ENCODE results near the gene SPACA7.

Gene SPACA7

DNA sequence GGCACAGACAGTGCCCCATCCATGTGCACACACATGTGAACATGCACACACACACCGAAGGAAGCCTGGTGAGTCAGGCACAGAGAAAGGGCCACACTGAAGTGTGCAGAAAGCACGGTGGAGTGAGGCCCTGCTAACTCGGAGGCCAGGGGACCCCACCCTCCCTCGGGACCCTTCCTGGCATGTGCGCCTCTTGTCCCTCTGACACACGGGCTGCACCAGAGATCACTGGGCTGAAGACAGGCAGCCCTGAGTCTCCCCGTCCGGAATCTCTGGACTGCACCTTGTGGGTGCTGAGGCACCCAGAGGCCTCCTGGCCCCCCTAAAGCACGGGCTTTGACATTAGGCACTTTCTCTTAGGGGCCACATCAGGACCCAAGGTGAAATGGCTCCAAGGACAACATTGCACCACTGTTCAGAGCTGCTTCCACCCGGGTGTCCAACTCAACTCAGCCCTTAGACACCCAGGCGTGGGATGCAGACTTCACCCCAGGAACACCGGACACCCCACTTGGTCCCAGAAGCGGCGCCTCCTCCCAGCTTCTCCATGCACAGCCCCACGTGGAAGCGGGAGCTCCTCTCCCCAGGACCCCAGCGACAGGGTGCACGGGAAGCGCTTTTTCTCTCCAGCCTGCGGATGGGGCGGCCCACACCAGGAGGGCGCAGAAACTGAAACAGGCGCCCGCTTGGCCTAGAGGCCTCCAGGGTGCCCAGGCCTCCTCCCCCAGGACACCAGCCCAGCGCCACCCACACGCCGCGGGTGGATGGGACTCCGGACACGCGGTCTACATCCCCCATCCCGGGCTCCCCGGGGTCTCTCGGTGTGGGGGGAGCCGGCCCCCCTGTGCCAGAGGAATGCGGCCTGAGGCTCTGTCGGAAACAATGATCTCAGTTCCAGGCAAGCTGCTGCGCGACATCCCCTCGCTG is 90.2 kb downstream of the SPACA7 start:
- FAIRE-seq: no peak

DNA sequence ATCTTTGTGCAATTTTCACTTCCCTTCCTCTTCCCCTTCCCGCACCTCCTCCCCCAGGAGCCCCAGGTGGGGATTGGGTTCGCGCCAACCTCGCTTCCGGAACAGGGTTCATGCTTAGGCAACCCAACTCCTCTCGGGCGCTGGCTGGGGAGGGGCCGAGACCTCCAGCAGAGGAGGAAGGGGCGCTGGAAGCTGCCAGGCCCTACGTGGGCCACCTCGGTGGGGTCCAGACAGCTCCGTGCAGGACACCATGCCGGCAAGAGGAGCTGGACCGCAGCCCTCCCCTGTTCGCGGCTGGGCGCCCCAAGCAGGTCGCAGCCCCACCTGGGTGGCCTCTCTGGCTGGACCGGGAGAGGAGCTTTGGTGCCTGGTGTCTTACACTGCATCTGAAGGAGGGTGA is 91.1 kb downstream of the SPACA7 start:
- no peak for FAIRE-seq

DNA sequence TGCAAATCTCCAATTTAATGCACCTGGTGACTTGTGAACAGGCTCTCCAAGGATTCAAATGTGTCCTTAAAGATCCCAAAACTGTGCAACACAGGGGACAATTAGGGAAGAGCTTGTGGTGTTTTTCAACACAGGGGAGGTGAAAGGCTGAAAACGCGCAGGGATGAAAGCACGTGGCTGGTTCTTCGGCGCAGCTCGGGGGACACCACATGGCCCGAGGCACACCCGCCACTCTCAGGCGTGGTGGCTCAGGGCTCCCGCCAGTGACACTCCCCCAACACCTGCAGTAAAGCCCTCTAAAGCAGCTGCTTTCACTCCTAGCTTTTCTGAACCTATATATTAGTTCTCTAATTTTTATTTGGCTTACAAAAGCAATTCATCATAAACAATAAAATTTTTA is 91.9 kb downstream of the SPACA7 start:
- FAIRE-seq: no peak

DNA sequence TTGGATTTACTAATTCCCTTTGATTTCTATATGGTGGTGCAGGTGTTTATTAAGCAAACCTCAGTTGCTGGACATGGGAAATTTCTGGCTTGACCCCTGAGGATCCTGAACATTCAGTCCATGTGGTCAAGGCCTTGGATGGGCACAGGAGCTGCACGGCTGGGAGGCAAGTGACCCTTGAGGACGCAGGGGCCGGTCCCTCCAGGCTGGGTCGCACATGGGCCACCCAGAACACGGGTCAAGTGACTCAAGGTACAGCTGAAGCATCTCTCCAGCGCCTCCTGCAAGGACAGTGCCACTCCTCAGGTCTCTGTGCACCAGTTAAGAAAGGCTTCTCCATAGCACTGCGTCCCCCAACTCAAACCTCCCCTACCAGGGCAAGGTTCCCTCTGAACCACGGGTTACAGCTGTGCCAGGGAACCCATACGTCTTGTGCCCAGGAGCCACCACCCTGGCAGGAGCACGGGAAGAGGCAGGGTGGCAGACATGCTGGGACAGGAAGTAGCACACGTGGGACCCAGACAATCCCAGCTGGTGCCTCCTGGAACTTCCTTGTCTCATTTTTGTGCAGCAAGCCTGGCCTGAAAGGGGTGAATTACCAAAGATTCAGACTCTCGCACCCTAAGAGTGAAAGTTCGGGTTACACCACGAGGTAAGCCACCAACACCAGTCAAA is 93.1 kb downstream of the SPACA7 start:
- FAIRE-seq: no peak

DNA sequence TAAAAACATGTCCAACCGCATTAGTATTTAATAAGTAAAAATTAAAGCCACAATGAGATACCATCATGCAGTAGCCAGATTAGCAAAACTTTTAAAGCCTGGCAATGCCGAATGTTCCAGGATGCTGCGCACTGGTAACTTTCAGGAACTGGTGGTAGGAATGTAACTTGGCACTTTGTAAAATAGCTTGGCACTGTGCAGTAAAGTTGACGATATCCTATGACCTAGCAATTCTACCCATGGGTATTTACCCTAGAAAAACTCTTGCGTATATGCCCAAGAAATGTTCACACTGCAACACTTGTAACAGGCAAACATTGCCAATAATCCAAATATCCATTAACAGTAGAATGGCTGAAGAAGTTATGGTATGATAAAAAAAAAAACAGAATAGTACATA is 97.7 kb downstream of the SPACA7 start:
- FAIRE-seq: no peak

DNA sequence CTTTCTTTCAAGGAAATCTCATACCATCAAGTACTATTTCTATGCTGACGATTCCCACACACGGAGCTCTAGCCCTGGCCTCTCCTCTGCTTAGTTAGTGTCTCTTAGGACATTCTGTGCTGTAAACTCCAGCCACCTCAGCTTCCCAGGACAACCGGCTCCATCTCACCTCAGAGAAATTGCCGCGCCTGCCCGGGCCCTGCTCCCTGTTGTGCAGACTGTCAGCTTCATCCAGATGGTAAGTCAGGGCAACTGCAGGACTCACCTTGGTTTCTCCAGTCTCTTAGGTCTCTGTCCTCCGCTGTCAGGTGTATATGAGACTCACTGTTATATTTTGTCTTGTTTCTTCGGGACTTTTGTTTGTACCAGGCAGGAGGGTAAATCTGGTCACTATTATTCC is 98.7 kb downstream of the SPACA7 start:
- FAIRE-seq: no peak

DNA sequence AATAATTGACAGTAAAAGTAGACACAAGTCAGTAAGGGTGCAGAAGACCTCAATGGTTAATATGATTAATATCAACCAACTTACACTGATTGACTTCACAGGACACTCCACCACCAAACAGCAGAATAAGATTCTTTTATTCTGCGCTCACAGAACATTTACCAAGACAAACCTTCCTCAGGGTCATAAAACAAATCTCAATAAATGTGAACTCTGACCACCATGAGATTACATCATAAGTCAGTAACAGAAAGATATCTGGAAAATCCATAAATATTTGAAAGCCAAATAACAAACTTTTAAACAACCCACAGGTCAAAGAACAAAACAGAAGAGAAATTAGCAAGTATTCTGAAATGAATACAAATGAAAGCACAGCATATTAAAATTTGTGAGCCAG is 99.7 kb downstream of the SPACA7 start:
- FAIRE-seq: no peak

DNA sequence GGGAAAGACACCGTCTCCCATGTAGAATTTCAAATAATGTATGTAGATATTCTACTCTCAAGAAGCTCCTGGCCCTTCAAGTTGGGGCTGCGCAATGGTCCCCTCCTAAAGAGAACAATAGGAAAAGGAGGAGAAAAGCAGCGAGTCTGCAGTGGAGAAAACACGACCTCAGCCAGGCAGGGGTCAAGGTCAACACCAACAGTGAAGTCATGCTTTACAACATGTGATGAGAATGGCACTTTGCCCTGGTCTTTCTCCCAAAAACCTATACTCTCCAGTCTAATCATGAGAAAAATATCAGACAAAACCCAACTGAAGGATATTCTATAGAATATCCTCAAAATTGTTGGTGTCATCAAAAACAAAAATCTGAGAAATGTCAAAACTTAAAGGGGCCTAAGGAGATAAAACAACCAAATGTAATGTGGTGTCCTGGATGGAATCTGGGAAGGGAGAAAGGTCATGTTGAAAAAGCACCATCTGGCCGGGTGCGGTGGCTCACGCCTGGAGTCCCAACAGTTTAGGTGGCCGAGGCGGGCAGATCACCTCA is 101.0 kb downstream of the SPACA7 start:
- FAIRE-seq: no peak

DNA sequence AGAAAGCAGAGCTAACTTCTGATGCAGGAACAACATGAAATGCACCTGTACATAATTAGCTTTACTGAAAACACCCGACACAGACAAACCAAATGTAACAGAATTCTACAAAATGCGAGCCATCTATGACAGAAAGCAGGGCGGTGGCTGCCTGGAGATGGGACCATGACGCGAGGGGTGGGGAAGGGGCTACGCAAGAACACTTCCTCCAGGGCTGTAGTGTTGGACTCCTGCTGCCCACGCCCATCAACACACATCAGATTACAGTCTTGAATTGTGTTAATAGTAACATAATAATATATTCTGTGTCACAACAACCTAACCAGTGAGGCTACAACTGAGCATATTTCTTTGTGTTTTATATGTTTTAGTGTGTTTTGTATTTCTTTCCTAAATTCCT is 103.2 kb downstream of the SPACA7 start:
- no peak for FAIRE-seq

DNA sequence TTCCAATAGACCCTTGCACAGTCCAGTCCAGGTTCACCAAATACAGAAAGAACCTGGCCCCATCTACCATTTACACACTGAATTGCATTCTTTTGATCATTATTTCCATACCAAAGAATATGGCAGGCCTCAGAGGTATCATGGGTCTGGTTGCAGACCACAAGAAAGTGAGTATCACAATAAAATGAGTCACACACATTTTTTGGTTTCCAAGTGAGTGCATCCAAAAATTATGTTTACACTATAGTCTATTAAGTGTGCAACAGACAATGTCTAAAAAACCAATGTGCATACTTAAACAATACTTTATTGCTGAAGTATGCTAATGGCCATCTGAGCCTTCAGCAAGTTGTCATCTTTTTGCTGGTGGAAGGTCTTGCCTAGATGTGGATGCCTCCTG is 105.3 kb downstream of the SPACA7 start:
- no peak for FAIRE-seq

DNA sequence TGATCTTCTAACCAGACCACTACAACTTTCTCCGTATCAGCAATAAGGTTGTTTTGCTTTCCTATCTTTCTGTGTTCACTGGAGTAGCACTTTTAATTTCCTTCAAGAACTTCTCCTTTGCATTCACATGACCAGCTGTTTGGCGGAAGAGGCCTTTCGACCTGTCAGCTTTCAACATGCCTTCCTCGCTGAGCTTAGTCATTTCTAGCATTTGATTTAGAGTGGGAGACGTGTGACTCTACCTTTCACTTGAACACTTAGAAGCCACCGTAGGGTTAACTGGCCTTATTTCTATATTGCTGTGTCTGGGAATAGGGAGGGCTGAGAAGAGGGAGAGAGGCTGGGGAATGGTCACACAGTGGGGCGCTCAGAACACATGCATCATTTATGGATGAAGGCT is 107.1 kb downstream of the SPACA7 start:
- FAIRE-seq: no peak

Data from A204.1 (cell line).